B cell (primary cell): ENCODE measurements around the gene SUMO3. TPM values are rescaled to one million over a fixed set of nuclear protein-coding genes. Genes with fewer than 3 reads are reported as not detected.

Experiments
- ATAC-seq: fragments of 200-7000 bp; cut with Tn5 transposase; one replicate; pipeline ENCODE4 v1.10.0; 2021; ENCODE audit warnings: low read depth, mild to moderate bottlenecking, moderate number of reproducible peaks, moderate library complexity
- CTCF ChIA-PET: fragments of 350-600 bp; sonication (Branson Sonifier 250); formaldehyde crosslinking; loops from one replicate; lab custom pipeline; 2021; ENCODE audit warnings: antibody characterized with exemption, inconsistent platforms; lab: Charles Lee
- POLR2A ChIA-PET: fragments of 350-600 bp; sonication (Branson Sonifier 250); formaldehyde crosslinking; loops from one replicate; lab custom pipeline; 2021; ENCODE audit warnings: antibody characterized with exemption; lab: Charles Lee
- DNase-seq: peaks from one replicate; pipeline ENCODE4 v3.0.0; 2013
- H2AFZ ChIP-seq: 2 replicates; pipeline ENCODE4 v1.6.1; 2012; ENCODE audit warnings: mild to moderate bottlenecking, low read depth, low read length; ENCODE audit not compliant: insufficient read depth, poor library complexity, severe bottlenecking
- H3K27ac ChIP-seq, 2 donors: 1 replicate in 1 of 2; 2 replicates in 1 of 2; pipeline ENCODE4 v1.5.1; 2012 to 2013; ENCODE audit warnings: low read length in 2 of 2, mild to moderate bottlenecking in 2 of 2, moderate library complexity in 1 of 2
- H3K27me3 ChIP-seq, 4 experiments: fragments of 200-600 bp in 1 of 4; sonication (generic) in 1 of 4; replicated peaks in 1 of 4; 1 replicate in 2 of 4; 2 replicates in 2 of 4; pipeline versions ENCODE4 v1.6.1 to v1.7.0; 2013 to 2016; ENCODE audit warnings: low read length in 3 of 4, mild to moderate bottlenecking in 2 of 4, mixed read lengths in 1 of 4, moderate library complexity in 1 of 4; ENCODE audit not compliant: insufficient read depth in 4 of 4, control insufficient read depth in 3 of 4; ENCODE audit errors: control extremely low read depth in 1 of 4
- H3K36me3 ChIP-seq, 2 experiments: replicated peaks in 1 of 2; 1 replicate in 1 of 2; 2 replicates in 1 of 2; pipeline versions ENCODE4 v1.6.1 to v1.7.1; 2013; ENCODE audit warnings: low read length in 1 of 2; ENCODE audit not compliant: insufficient read depth in 2 of 2, control insufficient read depth in 1 of 2; ENCODE audit errors: control extremely low read depth in 1 of 2, extremely low read depth in 1 of 2
- H3K4me1 ChIP-seq, 2 donors: fragments of 200-600 bp in 1 of 2; sonication (generic) in 1 of 2; 1 replicate in 1 of 2; 2 replicates in 1 of 2; pipeline versions ENCODE4 v1.5.1 to v1.6.1; 2013 to 2017; ENCODE audit warnings: low read length in 2 of 2; ENCODE audit not compliant: control insufficient read depth in 2 of 2, insufficient read depth in 2 of 2
- H3K4me2 ChIP-seq: replicated peaks from 2 replicates; pipeline ENCODE3; 2012; ENCODE audit warnings: mild to moderate bottlenecking, low read depth, low read length; ENCODE audit not compliant: poor library complexity, severe bottlenecking
- H3K4me3 ChIP-seq, 5 experiments: fragments of 200-600 bp in 1 of 5; sonication (generic) in 1 of 5; 1 replicate in 3 of 5; 2 replicates in 2 of 5; pipeline versions ENCODE4 v1.5.1 to v1.7.0; 2011 to 2016; ENCODE audit warnings: low read length in 4 of 5, mild to moderate bottlenecking in 4 of 5, low read depth in 2 of 5, control low read depth in 1 of 5, moderate library complexity in 1 of 5; ENCODE audit not compliant: insufficient read depth in 1 of 5; ENCODE audit errors: control extremely low read depth in 1 of 5, extremely low read depth in 1 of 5
- H3K79me2 ChIP-seq: fragments of 200-600 bp; sonication (generic); one replicate; pipeline ENCODE4 v1.6.0; 2016; ENCODE audit warnings: low read length; ENCODE audit not compliant: control insufficient read depth, insufficient read depth
- H3K9ac ChIP-seq: fragments of 200-600 bp; sonication (generic); 2 replicates; pipeline ENCODE4 v1.6.1; 2017; ENCODE audit warnings: mild to moderate bottlenecking, low read length, moderate library complexity
- H3K9me3 ChIP-seq, 3 donors: one replicate each; pipeline versions ENCODE4 v1.6.1 to v1.7.1; 2013; ENCODE audit warnings: low read length in 2 of 3; ENCODE audit not compliant: control insufficient read depth in 2 of 3, insufficient read depth in 1 of 3; ENCODE audit errors: control extremely low read depth in 1 of 3
- H4K20me1 ChIP-seq: 2 replicates; pipeline ENCODE4 v1.6.0; 2012; ENCODE audit warnings: mild to moderate bottlenecking, low read length; ENCODE audit not compliant: insufficient read depth, control insufficient read depth, poor library complexity, severe bottlenecking
- H3K27ac Mint-ChIP-seq: one replicate; pipeline ENCODE4 v1.8.0; 2021; ENCODE audit warnings: mixed read lengths
- H3K27me3 Mint-ChIP-seq: one replicate; pipeline ENCODE4 v1.8.0; 2021; ENCODE audit warnings: mixed read lengths
- H3K4me1 Mint-ChIP-seq: one replicate; pipeline ENCODE4 v1.8.0; 2021; ENCODE audit warnings: mixed read lengths
- H3K4me3 Mint-ChIP-seq: one replicate; pipeline ENCODE4 v1.8.0; 2021; ENCODE audit warnings: mixed read lengths
- H3K9me3 Mint-ChIP-seq: one replicate; pipeline ENCODE4 v1.8.0; 2022; ENCODE audit warnings: mixed read lengths; ENCODE audit not compliant: insufficient read depth
- CTCF ChIP-seq: fragments of 200-600 bp; IDR thresholded peaks from one replicate; pipeline ENCODE4 v1.8.0; 2022; ENCODE audit warnings: antibody characterized with exemption, mild to moderate bottlenecking
- EZH2 ChIP-seq: IDR thresholded peaks from 2 replicates; pipeline ENCODE4 v1.6.1; 2012; ENCODE audit warnings: borderline replicate concordance, low read depth, mild to moderate bottlenecking, moderate library complexity, low read length; ENCODE audit not compliant: insufficient read depth, poor library complexity, severe bottlenecking
- WGBS: methylation state at CpG from one replicate; pipeline ENCODE4 v1.1.5; 2013; ENCODE audit warnings: missing lambda C conversion rate; ENCODE audit not compliant: insufficient coverage; 5-methylcytosine and 5-hydroxymethylcytosine counted together
- intact Hi-C: fragments of 100-400 bp; cut with micrococcal nuclease; formaldehyde crosslinking; loops from one replicate; pipeline ENCODE4 v1.10.0; 2022
- polyA plus RNA-seq: library from polyadenylated mRNA; depleted of rRNA; stranded (reverse); fragments of >200 nt; gene quantifications from 2 replicates; pipeline ENCODE4 v1.2.3, GENCODE V29; 2012
- total RNA-seq, 2 donors: library from RNA; stranded (reverse); fragments of 120-200 nt in 1 of 2; gene quantifications; 1 replicate in 1 of 2; 2 replicates in 1 of 2; pipeline versions ENCODE4 v1.2.3 to v1.2.4, GENCODE V29; 2013 to 2022

Gene SUMO3
- total and polyA plus RNA-seq, 2 donors (not counting 1 experiment from before 2014, with no cell fraction given): 37.6 to 44.8 TPM

- Histone ChIP-seq H3K79me2 (no peaks in the 10 kb centered on the region), H3K4me2 (no peak overlapping the region), H2AFZ (no peak overlapping the region), H3K4me1 (peaks cover 0 to 7% of the 10 kb centered on the region in 2 donors), H3K27me3 (peaks cover 0 to 5% (median 1%) of the 10 kb centered on the region in 4 experiments), H3K4me3 (no peak overlapping the region), H3K27ac (no peak overlapping the region), H3K9me3 (peaks cover 6 to 33% (median 20%) of the 10 kb centered on the region in 3 donors), H3K9ac (no peak overlapping the region), H3K36me3 (no peaks in the 10 kb centered on the region), H4K20me1 (no peaks in the 10 kb centered on the region)
- ChIA-PET CTCF (interaction anchor here (1.1 kb wide), 1 partner anchor 22 kb away, joined by 7 read pairs; no protein-coding TSS in a partner anchor), POLR2A (no interaction called here)
- no peaks in the 10 kb centered on the region for H3K4me1 Mint-ChIP-seq
- TF ChIP-seq CTCF: no peak
- TF ChIP-seq EZH2: no peak
- no peak for ATAC-seq
- H3K9me3 Mint-ChIP-seq: peaks cover 11% of the 10 kb centered on the region
- 100% methylated on average over 1 of the region's 1 CpG for WGBS
- intact Hi-C loops: no loop called here
- DNase-seq: no peak
- no peaks in the 10 kb centered on the region for H3K27me3 Mint-ChIP-seq
- H3K27ac Mint-ChIP-seq: no peak overlapping the region
- H3K4me3 Mint-ChIP-seq: no peak overlapping the region
Measured at GRCh38 chr21:44823179-44823660, 5.4 kb upstream of the SUMO3 start.

- Histone ChIP-seq H3K4me3 (no peak overlapping the region), H3K79me2 (no peaks in the 10 kb centered on the region), H3K4me1 (peaks cover 0 to 7% of the 10 kb centered on the region in 2 donors), H3K27me3 (peaks cover 0 to 5% (median 1%) of the 10 kb centered on the region in 4 experiments), H4K20me1 (no peaks in the 10 kb centered on the region), H2AFZ (no peak overlapping the region), H3K4me2 (no peak overlapping the region), H3K36me3 (no peaks in the 10 kb centered on the region), H3K9ac (no peak overlapping the region), H3K9me3 (peaks cover 5 to 30% (median 14%) of the 10 kb centered on the region in 3 donors), H3K27ac (no peak overlapping the region)
- H3K4me3 Mint-ChIP-seq: no peak overlapping the region
- H3K4me1 Mint-ChIP-seq: no peaks in the 10 kb centered on the region
- intact Hi-C loops: no loop called here
- ATAC-seq: no peak
- H3K27ac Mint-ChIP-seq: no peak overlapping the region
- ChIA-PET CTCF (interaction anchor here (1.1 kb wide), 1 partner anchor 22 kb away, joined by 7 read pairs; no protein-coding TSS in a partner anchor), POLR2A (no interaction called here)
- 100% methylated on average over 1 of the region's 5 CpGs for WGBS
- DNase-seq: no peak
- peaks cover 7% of the 10 kb centered on the region for H3K9me3 Mint-ChIP-seq
- no peaks in the 10 kb centered on the region for H3K27me3 Mint-ChIP-seq
- TF ChIP-seq EZH2 (no peak), CTCF (no peak)
Measured at GRCh38 chr21:44822484-44823178, 4.8 kb upstream of the SUMO3 start.
